NCI-H446 treated with DMSO at 0.1 percent for 48 hours (cell line): ENCODE results near the gene OR5K2.

Experiments
- DNase-seq: peaks from one replicate; lab custom pipeline; 2025; lab: John Stamatoyannopoulos, UW

OR5K2 gene

GRCh38 chr3:98522544-98523281, 25.2 kb downstream of the OR5K2 start, which contains the start of gene CLDND1:
TSS of gene CLDND1 (minus strand) at chr3:98522902. CDS start at chr3:98521424, 1,478 bp downstream.
- peak; percentile 92 for DNase-seq

GRCh38 chr3:98525494-98525893, 28.0 kb downstream of the OR5K2 start:
- no peak for DNase-seq

- no peak for DNase-seq
These were observed 31.2 kb downstream of the OR5K2 start for GRCh38 chr3:98528474-98529346.

GRCh38 chr3:98529856-98530459, 32.5 kb downstream of the OR5K2 start:
- no peak for DNase-seq

- DNase-seq, result no peak
These were observed 33.2 kb downstream of the OR5K2 start for GRCh38 chr3:98530676-98531075.

GRCh38 chr3:98531622-98532274, 34.3 kb downstream of the OR5K2 start, which contains the start of gene GPR15:
TSS of gene GPR15 (plus strand) at chr3:98531978. CDS start at chr3:98532034, 56 bp downstream.
- DNase-seq, result no peak

GRCh38 chr3:98532275-98532637, 34.8 kb downstream of the OR5K2 start:
- no peak for DNase-seq

- DNase-seq, result no peak
These were observed 35.5 kb downstream of the OR5K2 start for GRCh38 chr3:98532709-98533571.

GRCh38 chr3:98534168-98534567, 36.7 kb downstream of the OR5K2 start:
- DNase-seq, result no peak

GRCh38 chr3:98534734-98535133, 37.3 kb downstream of the OR5K2 start:
- DNase-seq, result no peak

- DNase-seq, result no peak
These were observed 39.1 kb downstream of the OR5K2 start for GRCh38 chr3:98536456-98537017.

- DNase-seq, result no peak
These were observed 42.9 kb downstream of the OR5K2 start for GRCh38 chr3:98540346-98540745.

- DNase-seq, result no peak
These were observed 44.2 kb downstream of the OR5K2 start for GRCh38 chr3:98541695-98542094.

- no peak for DNase-seq
These were observed 45.1 kb downstream of the OR5K2 start for GRCh38 chr3:98542623-98543022.

- no peak for DNase-seq
These were observed 48.5 kb downstream of the OR5K2 start for GRCh38 chr3:98545940-98546339.
